GM18868 (cell line): ENCODE measurements around the gene SSTR3.
"Not testable (repeated sequence)": the region's sequence is repeated elsewhere in the genome, so short reads cannot be mapped to it uniquely, and the experiment has no call there.

Experiments
- ATAC-seq: cut with Tn5 transposase; IDR thresholded peaks from one replicate; pipeline ENCODE4 v1.9.1; 2021; ENCODE audit warnings: mild to moderate bottlenecking, moderate library complexity; ENCODE audit not compliant: unreplicated experiment

The SSTR3 gene

GRCh38 chr22:37183432-37184379 lies 28.6 kb downstream of the SSTR3 start:
- no peak for ATAC-seq

GRCh38 chr22:37182949-37183245 lies 29.4 kb downstream of the SSTR3 start:
- ATAC-seq: no peak

- ATAC-seq: no peak
These were observed 30.0 kb downstream of the SSTR3 start for GRCh38 chr22:37182101-37182948.

- no peak for ATAC-seq
These were observed 30.6 kb downstream of the SSTR3 start for GRCh38 chr22:37181681-37182080.

- ATAC-seq: no peak
These were observed 31.6 kb downstream of the SSTR3 start for GRCh38 chr22:37180531-37181231.

GRCh38 chr22:37179622-37180420 lies 32.5 kb downstream of the SSTR3 start:
- ATAC-seq: no peak

- ATAC-seq: no peak
These were observed 33.2 kb downstream of the SSTR3 start for GRCh38 chr22:37179126-37179470.

- no peak for ATAC-seq
These were observed 33.7 kb downstream of the SSTR3 start for GRCh38 chr22:37178350-37179125.

- no peak for ATAC-seq
These were observed 34.5 kb downstream of the SSTR3 start for GRCh38 chr22:37177755-37178154.

- no peak for ATAC-seq
These were observed 35.1 kb downstream of the SSTR3 start for GRCh38 chr22:37177221-37177620.

GRCh38 chr22:37176464-37177061 lies 35.7 kb downstream of the SSTR3 start:
- no peak for ATAC-seq

GRCh38 chr22:37175414-37176281 lies 36.6 kb downstream of the SSTR3 start:
- no peak for ATAC-seq

GRCh38 chr22:37174964-37175363 lies 37.3 kb downstream of the SSTR3 start:
- no peak for ATAC-seq

GRCh38 chr22:37173709-37174108 lies 38.6 kb downstream of the SSTR3 start:
- no peak for ATAC-seq

GRCh38 chr22:37172266-37173245 lies 39.7 kb downstream of the SSTR3 start:
- no peak for ATAC-seq

- ATAC-seq: no peak
These were observed 40.6 kb downstream of the SSTR3 start for GRCh38 chr22:37171662-37172061.

- ATAC-seq: not testable (repeated sequence)
These were observed 41.4 kb downstream of the SSTR3 start for GRCh38 chr22:37170689-37171405.
